ENCODE data around the gene DIP2B.

GRCh38 chr12:50641566-50641965 is 136.8 kb downstream of the DIP2B start:
- TF ChIP-seq CTCF (IDR thresholded peaks at IDR 0.05) (no peak), POLR2A (IDR thresholded peaks at IDR 0.05) (no peak)
